Measurements from ENCODE around the gene PGP.

Gene PGP

DNA sequence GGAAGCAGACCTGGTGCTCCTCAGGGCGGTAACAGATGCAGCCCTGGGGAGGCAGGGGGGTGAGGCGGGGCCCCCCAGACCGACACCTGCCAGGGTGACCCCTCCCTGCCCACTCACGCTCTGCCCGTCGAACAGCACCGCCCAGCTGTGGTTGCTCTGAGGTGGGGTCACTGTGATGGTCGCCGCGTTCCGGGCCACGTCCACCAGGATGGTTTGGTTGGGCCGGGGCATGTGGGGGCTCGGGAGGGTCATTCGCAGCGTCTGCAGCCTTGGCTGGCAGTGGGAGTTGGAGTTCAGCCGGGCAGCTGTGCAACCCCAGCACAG lies 4.7 kb downstream of the PGP start:
- no peak overlapping the region for H3K4me3 ChIP-seq (ENCODE audit: low read depth, low read length)
- in situ Hi-C loops (cut with HindIII; ENCODE audit: low sequenced_read_pairs), result no loop called here
- DNase-seq (ENCODE audit: low read depth), result no peak
- TF ChIP-seq CTCF (IDR thresholded peaks at IDR 0.05; ENCODE audit: low read depth, low read length, missing control alignments), result no peak

DNA sequence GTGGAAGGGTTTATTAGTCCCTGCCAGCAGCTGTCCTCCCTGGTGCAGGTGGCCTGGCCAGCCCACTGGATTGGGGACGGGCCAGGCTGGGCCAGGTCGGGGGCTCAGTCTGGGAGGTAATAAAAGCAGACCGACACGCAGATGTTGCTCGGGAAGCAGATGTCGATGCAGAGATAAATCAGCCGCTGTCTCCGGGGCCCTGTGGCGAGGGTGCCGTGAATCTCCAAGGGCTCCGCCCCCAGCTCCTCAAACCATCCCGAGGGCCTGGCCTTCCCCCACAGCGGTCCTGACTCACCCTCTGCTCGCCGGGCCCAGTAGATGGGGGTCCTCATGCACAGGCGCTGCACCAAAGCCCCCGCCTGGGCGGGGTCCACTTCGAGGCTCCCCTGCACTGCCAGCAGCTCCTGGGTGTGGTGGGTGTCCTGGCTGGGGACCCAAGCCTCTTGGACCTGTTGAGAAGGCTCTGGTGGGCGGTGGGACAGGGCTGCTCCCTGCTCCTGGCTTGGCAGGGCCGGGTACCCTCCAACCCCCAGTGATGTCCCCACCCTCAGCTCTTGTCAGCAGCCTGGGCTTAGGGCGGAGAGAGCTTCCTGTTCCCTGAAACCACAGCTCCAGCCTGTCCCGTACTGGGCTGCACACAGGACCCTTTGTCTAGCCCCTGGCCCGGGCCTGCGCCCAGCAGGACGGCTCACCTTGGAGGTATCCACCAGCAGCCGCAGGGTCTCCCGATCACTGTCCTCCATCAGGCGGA lies 5.2 kb downstream of the PGP start:
- in situ Hi-C loops (cut with HindIII; ENCODE audit: low sequenced_read_pairs), result no loop called here
- DNase-seq (ENCODE audit: low read depth), result no peak
- TF ChIP-seq CTCF (IDR thresholded peaks at IDR 0.05; ENCODE audit: low read depth, low read length, missing control alignments), result no peak

GRCh38 chr16:2208772-2209171 lies 5.9 kb downstream of the PGP start:
- in situ Hi-C loops (cut with HindIII; ENCODE audit: low sequenced_read_pairs), result no loop called here
- no peak overlapping the region for H3K4me3 ChIP-seq (ENCODE audit: low read depth, low read length)
- no peak for TF ChIP-seq CTCF (IDR thresholded peaks at IDR 0.05; ENCODE audit: low read depth, low read length, missing control alignments)
- DNase-seq (ENCODE audit: low read depth), result no peak

More for the DNA sequence above, 5.2 kb downstream of the PGP start:
- no peak overlapping the region for H3K4me3 ChIP-seq (ENCODE audit: low read depth, low read length)

- no peak for DNase-seq (ENCODE audit: low read depth)
- in situ Hi-C loops (cut with HindIII; ENCODE audit: low sequenced_read_pairs), result no loop called here
- H3K4me3 ChIP-seq (ENCODE audit: low read depth, low read length), result no peak overlapping the region
- TF ChIP-seq CTCF (IDR thresholded peaks at IDR 0.05; ENCODE audit: low read depth, low read length, missing control alignments), result no peak
These were observed 6.3 kb downstream of the PGP start for GRCh38 chr16:2208308-2208707.

GRCh38 chr16:2207872-2208271 lies 6.8 kb downstream of the PGP start:
- no peak for TF ChIP-seq CTCF (IDR thresholded peaks at IDR 0.05; ENCODE audit: low read depth, low read length, missing control alignments)
- in situ Hi-C loops (cut with HindIII; ENCODE audit: low sequenced_read_pairs), result no loop called here
- no peak for DNase-seq (ENCODE audit: low read depth)
- no peak overlapping the region for H3K4me3 ChIP-seq (ENCODE audit: low read depth, low read length)

DNA sequence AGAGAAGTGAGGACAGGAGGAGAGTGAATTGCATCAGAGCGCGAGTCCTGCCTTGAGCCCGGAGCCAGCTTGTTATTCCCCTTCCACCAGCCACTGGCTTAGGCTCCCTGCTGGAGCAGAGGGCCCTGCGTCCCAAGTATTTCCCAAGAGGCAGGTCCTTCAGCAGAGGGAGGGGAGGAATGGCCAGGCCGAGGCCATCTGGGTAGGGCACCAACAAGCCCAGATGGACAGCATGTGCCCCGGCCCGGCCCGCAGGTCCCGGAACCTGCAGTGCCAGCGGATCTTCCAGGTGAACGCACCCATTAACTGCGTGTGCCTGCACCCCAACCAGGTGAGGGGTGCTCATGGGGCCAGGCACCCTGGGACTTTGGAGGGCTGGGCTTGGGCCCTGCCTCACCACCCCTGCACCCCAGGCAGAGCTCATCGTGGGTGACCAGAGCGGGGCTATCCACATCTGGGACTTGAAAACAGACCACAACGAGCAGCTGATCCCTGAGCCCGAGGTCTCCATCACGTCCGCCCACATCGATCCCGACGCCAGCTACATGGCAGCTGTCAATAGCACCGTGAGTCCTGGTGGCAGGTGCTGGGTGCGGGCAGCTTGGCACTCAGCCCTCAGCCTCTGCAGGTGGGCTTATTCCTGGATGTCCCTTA lies 7.7 kb downstream of the PGP start:
- no peak overlapping the region for H3K4me3 ChIP-seq (ENCODE audit: low read depth, low read length)
- TF ChIP-seq CTCF (IDR thresholded peaks at IDR 0.05; ENCODE audit: low read depth, low read length, missing control alignments), result no peak
- no peak for DNase-seq (ENCODE audit: low read depth)
- in situ Hi-C loops (cut with HindIII; ENCODE audit: low sequenced_read_pairs), result no loop called here
